Measurements from ENCODE around the gene STK31.
"Not testable (repeated sequence)": the region's sequence is repeated elsewhere in the genome, so short reads cannot be mapped to it uniquely, and the experiment has no call there.

The STK31 gene

GRCh38 chr7:23811540-23811939 lies 101.5 kb downstream of the STK31 start:
- TF ChIP-seq CREB5 (CRISPR knock-in tag; IDR thresholded peaks at IDR 0.05; ENCODE audit: low read depth): no peak
- TF ChIP-seq OSR1 (CRISPR knock-in tag; IDR thresholded peaks at IDR 0.05): no peak
- no peak for TF ChIP-seq PPARA (CRISPR knock-in tag; IDR thresholded peaks at IDR 0.05; ENCODE audit: borderline replicate concordance)
- TF ChIP-seq SNAI2 (CRISPR knock-in tag; IDR thresholded peaks at IDR 0.05): no peak
- no peak for TF ChIP-seq CSRNP3 (CRISPR knock-in tag; IDR thresholded peaks at IDR 0.05)
- TF ChIP-seq ZC3H10 (CRISPR knock-in tag; IDR thresholded peaks at IDR 0.05): no peak
- no peak for TF ChIP-seq PATZ1 (CRISPR knock-in tag; IDR thresholded peaks at IDR 0.05; ENCODE audit: borderline replicate concordance)
- TF ChIP-seq TCF4 (CRISPR knock-in tag; IDR thresholded peaks at IDR 0.05; ENCODE audit: borderline replicate concordance): no peak
- no peak for TF ChIP-seq ZFP30 (CRISPR knock-in tag; IDR thresholded peaks at IDR 0.05)
- no peak for TF ChIP-seq ZNF70 (CRISPR knock-in tag; IDR thresholded peaks at IDR 0.05)
- no peak for ATAC-seq

- not testable (repeated sequence) for ATAC-seq
These were observed 118.1 kb downstream of the STK31 start for GRCh38 chr7:23828125-23828524.

GRCh38 chr7:23832733-23833132 lies 122.7 kb downstream of the STK31 start:
- not testable (repeated sequence) for ATAC-seq

DNA sequence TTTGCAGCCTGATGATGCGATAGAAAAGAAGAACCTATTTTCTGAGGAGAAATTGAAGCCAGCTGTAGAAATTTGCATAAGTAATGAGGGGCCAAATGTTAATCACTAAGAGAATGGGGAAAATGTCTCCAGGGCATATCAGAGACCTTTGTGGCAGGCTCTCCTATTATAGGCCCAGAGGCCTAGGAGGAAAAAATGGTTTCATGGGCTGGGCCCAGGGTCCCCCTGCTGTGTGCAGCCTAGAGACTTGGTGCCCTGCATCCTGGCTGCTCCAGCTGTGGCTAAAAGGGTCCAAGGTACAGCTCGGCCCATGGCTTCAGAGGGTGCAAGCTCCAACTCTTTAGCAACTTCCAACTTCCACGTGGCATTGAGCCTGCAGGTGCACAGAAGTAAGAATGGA lies 123.4 kb downstream of the STK31 start:
- ATAC-seq: no peak
- TF ChIP-seq CSRNP3 (CRISPR knock-in tag; IDR thresholded peaks at IDR 0.05) (no peak), RARB (CRISPR knock-in tag; IDR thresholded peaks at IDR 0.05) (no peak), ZFP30 (CRISPR knock-in tag; IDR thresholded peaks at IDR 0.05) (no peak), ZFP3 (CRISPR knock-in tag; IDR thresholded peaks at IDR 0.05) (no peak), GLIS3 (CRISPR knock-in tag; IDR thresholded peaks at IDR 0.05) (no peak), TCF4 (CRISPR knock-in tag; IDR thresholded peaks at IDR 0.05; ENCODE audit: borderline replicate concordance) (no peak), ZNF565 (CRISPR knock-in tag; conservative IDR thresholded peaks at IDR 0.05; ENCODE audit: low read depth) (no peak), TSHZ2 (CRISPR knock-in tag; IDR thresholded peaks at IDR 0.05) (no peak), ZC3H10 (CRISPR knock-in tag; IDR thresholded peaks at IDR 0.05) (no peak), ESRRG (CRISPR knock-in tag; IDR thresholded peaks at IDR 0.05) (no peak), ARNTL (CRISPR knock-in tag; IDR thresholded peaks at IDR 0.05; ENCODE audit: borderline replicate concordance, low read depth) (no peak), CREB5 (CRISPR knock-in tag; IDR thresholded peaks at IDR 0.05; ENCODE audit: low read depth) (no peak), TOX (CRISPR knock-in tag; IDR thresholded peaks at IDR 0.05; ENCODE audit: borderline replicate concordance) (no peak), OSR1 (CRISPR knock-in tag; IDR thresholded peaks at IDR 0.05) (no peak), CSDC2 (CRISPR knock-in tag; IDR thresholded peaks at IDR 0.05) (no peak), PPARA (CRISPR knock-in tag; IDR thresholded peaks at IDR 0.05; ENCODE audit: borderline replicate concordance) (no peak), SNAI2 (CRISPR knock-in tag; IDR thresholded peaks at IDR 0.05) (no peak)
- TF ChIP-seq, protein P1, sequence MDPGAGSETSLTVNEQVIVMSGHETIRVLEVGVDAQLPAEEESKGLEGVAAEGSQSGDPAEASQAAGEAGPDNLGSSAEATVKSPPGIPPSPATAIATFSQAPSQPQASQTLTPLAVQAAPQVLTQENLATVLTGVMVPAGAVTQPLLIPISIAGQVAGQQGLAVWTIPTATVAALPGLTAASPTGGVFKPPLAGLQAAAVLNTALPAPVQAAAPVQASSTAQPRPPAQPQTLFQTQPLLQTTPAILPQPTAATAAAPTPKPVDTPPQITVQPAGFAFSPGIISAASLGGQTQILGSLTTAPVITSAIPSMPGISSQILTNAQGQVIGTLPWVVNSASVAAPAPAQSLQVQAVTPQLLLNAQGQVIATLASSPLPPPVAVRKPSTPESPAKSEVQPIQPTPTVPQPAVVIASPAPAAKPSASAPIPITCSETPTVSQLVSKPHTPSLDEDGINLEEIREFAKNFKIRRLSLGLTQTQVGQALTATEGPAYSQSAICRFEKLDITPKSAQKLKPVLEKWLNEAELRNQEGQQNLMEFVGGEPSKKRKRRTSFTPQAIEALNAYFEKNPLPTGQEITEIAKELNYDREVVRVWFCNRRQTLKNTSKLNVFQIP (CRISPR knock-in tag; IDR thresholded peaks at IDR 0.05; ENCODE audit: borderline replicate concordance, low read depth): no peak

DNA sequence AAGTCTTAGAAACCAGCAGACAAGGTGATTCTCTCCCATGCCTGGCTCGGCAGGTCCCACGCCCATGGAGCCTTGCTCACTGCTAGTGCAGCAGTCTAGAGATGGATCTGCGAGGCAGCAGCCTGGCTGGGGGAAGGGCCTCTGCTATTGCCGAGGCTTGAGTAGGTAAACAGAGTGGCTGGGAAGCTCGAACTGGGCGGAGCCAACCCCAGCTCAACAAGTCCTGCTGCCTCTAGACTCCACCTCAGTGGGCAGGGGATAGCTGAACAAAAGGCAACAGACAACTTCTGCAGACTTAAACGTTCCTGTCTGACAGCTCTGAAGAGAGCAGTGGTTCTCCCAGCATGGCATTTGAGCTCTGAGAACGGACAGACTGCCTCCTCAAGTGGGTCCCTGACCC lies 134.8 kb downstream of the STK31 start:
- not testable (repeated sequence) for ATAC-seq

Data from SK-N-SH treated with all-trans-retinoic acid at 6 μM for 48 hours (cell line).